GM23338 (cell line): ENCODE data around the gene C14orf93. TPM values are rescaled to one million over a fixed set of nuclear protein-coding genes. Genes with fewer than 3 reads are reported as not detected.

Source experiments
- ATAC-seq: fragments of 200-7000 bp; cut with Tn5 transposase; 3 replicates; pipeline ENCODE4 v1.9.1; 2020
- DNase-seq: peaks from one replicate; pipeline ENCODE4 v3.0.0-alpha.2; 2015; ENCODE audit warnings: low spot score
- H2AFZ ChIP-seq: fragments of 200-600 bp; sonication (generic); 2 replicates; pipeline ENCODE4 v1.8.0; 2016; ENCODE audit warnings: antibody characterized with exemption, mild to moderate bottlenecking, moderate library complexity
- H3F3A ChIP-seq: fragments of 200-600 bp; sonication (generic); replicated peaks from 2 replicates; pipeline ENCODE4 v1.8.0; 2017; ENCODE audit warnings: antibody characterized with exemption, mixed run types, low read depth
- H3K27ac ChIP-seq: fragments of 200-600 bp; sonication (generic); 2 replicates; pipeline ENCODE4 v1.6.1; 2016; ENCODE audit warnings: low read depth
- H3K27me3 ChIP-seq: fragments of 200-600 bp; sonication (generic); 2 replicates; pipeline ENCODE4 v1.8.0; 2016; ENCODE audit warnings: mild to moderate bottlenecking, mixed run types, moderate library complexity; ENCODE audit not compliant: insufficient read depth
- H3K36me3 ChIP-seq: fragments of 200-600 bp; sonication (generic); 2 replicates; pipeline ENCODE4 v1.8.0; 2016; ENCODE audit warnings: mild to moderate bottlenecking; ENCODE audit not compliant: insufficient read depth
- H3K4me1 ChIP-seq: fragments of 200-600 bp; sonication (generic); 2 replicates; pipeline ENCODE4 v1.8.0; 2016; ENCODE audit warnings: mild to moderate bottlenecking, moderate library complexity; ENCODE audit not compliant: insufficient read depth
- H3K4me2 ChIP-seq: fragments of 200-600 bp; sonication (generic); 2 replicates; pipeline ENCODE4 v1.7.1; 2017; ENCODE audit warnings: mixed run types
- H3K4me3 ChIP-seq: fragments of 200-600 bp; sonication (generic); 2 replicates; pipeline ENCODE4 v1.6.1; 2016; ENCODE audit warnings: mixed run types
- H3K79me2 ChIP-seq: fragments of 200-600 bp; sonication (generic); replicated peaks from 2 replicates; pipeline ENCODE4 v1.8.0; 2017; ENCODE audit warnings: mild to moderate bottlenecking; ENCODE audit not compliant: insufficient read depth
- H3K9me2 ChIP-seq: fragments of 200-600 bp; sonication (generic); 2 replicates; pipeline ENCODE4 v1.8.0; 2017; ENCODE audit not compliant: insufficient read depth
- H4K20me1 ChIP-seq: fragments of 200-600 bp; sonication (generic); replicated peaks from 2 replicates; pipeline ENCODE4 v1.8.0; 2017; ENCODE audit warnings: mild to moderate bottlenecking; ENCODE audit not compliant: insufficient read depth
- H3K27ac Mint-ChIP-seq: 2 replicates; pipeline ENCODE4 v1.8.0; 2020; ENCODE audit warnings: inconsistent platforms, mild to moderate bottlenecking, moderate library complexity, mixed read lengths
- H3K27me3 Mint-ChIP-seq: 3 replicates; pipeline ENCODE4 v1.8.0; 2022; ENCODE audit warnings: low read depth, mild to moderate bottlenecking, moderate library complexity, mixed read lengths, inconsistent platforms; ENCODE audit not compliant: insufficient read depth, poor library complexity
- H3K36me3 Mint-ChIP-seq: 3 replicates; pipeline ENCODE4 v1.8.0; 2021; ENCODE audit warnings: low read depth, mild to moderate bottlenecking, inconsistent platforms, moderate library complexity, mixed read lengths
- H3K4me1 Mint-ChIP-seq: 3 replicates; pipeline ENCODE4 v1.8.0; 2020; ENCODE audit warnings: mild to moderate bottlenecking, inconsistent platforms, mixed read lengths
- H3K4me3 Mint-ChIP-seq: 3 replicates; pipeline ENCODE4 v1.8.0; 2021; ENCODE audit warnings: moderate library complexity, mild to moderate bottlenecking, inconsistent platforms, mixed read lengths
- H3K9me3 Mint-ChIP-seq: 3 replicates; pipeline ENCODE4 v1.8.0; 2020; ENCODE audit warnings: moderate library complexity, mild to moderate bottlenecking, inconsistent platforms, mixed read lengths
- EZH2 ChIP-seq: fragments of 200-600 bp; sonication (generic); IDR thresholded peaks from one replicate; pipeline ENCODE4 v1.8.0; 2017; ENCODE audit warnings: antibody characterized with exemption, mild to moderate bottlenecking, low read depth; ENCODE audit not compliant: unreplicated experiment
- EZH2phosphoT487 ChIP-seq: fragments of 200-600 bp; sonication (generic); IDR thresholded peaks from one replicate; pipeline ENCODE4 v1.8.1; 2018; ENCODE audit warnings: antibody characterized with exemption; ENCODE audit not compliant: unreplicated experiment
- JUNB ChIP-seq: IDR thresholded peaks from one replicate; pipeline ENCODE4 v1.6.1; 2016; ENCODE audit warnings: antibody characterized with exemption; ENCODE audit not compliant: unreplicated experiment
- POLR2AphosphoS5 ChIP-seq: IDR thresholded peaks from 2 replicates; pipeline ENCODE4 v1.6.1; 2016; ENCODE audit warnings: antibody characterized with exemption, low read depth
- ZNF331 ChIP-seq: fragments of 250-450 bp; sonication (Bioruptor Pico); IDR thresholded peaks from 2 replicates; pipeline ENCODE4 v1.5.0; 2020; ENCODE audit warnings: low read depth, mild to moderate bottlenecking, moderate library complexity
- polyA plus RNA-seq: library from polyadenylated mRNA; unstranded; fragments of >200 nt; fragmentation: Nextera tagmentation; extraction: Ambion mirVana; gene quantifications from 2 replicates; pipeline ENCODE4 v1.2.1, GENCODE V29; 2016
- total RNA-seq: library from RNA; depleted of rRNA; stranded (reverse); fragments of >200 nt; shearing (Covaris generic); gene quantifications from 2 replicates; pipeline ENCODE4 v1.2.3, GENCODE V29; 2014
- TF ChIP-seq, protein P1 (sequence below), 2 experiments: fragments of 200-600 bp in 1 of 2; sonication (generic) in 1 of 2; conservative IDR thresholded peaks; 2 replicates each; pipeline versions ENCODE4 v1.5.1 to v1.6.1; 2016 to 2017; ENCODE audit warnings: antibody characterized with exemption in 2 of 2, low read depth in 2 of 2, mild to moderate bottlenecking in 2 of 2, moderate library complexity in 1 of 2
- TF ChIP-seq, protein P2 (sequence below): IDR thresholded peaks from 2 replicates; pipeline ENCODE4 v1.6.1; 2016; ENCODE audit warnings: antibody characterized with exemption

C14orf93 gene
- total and polyA plus RNA-seq, 2 experiments from 2014 or later = 3.5 to 11.7 TPM

DNA sequence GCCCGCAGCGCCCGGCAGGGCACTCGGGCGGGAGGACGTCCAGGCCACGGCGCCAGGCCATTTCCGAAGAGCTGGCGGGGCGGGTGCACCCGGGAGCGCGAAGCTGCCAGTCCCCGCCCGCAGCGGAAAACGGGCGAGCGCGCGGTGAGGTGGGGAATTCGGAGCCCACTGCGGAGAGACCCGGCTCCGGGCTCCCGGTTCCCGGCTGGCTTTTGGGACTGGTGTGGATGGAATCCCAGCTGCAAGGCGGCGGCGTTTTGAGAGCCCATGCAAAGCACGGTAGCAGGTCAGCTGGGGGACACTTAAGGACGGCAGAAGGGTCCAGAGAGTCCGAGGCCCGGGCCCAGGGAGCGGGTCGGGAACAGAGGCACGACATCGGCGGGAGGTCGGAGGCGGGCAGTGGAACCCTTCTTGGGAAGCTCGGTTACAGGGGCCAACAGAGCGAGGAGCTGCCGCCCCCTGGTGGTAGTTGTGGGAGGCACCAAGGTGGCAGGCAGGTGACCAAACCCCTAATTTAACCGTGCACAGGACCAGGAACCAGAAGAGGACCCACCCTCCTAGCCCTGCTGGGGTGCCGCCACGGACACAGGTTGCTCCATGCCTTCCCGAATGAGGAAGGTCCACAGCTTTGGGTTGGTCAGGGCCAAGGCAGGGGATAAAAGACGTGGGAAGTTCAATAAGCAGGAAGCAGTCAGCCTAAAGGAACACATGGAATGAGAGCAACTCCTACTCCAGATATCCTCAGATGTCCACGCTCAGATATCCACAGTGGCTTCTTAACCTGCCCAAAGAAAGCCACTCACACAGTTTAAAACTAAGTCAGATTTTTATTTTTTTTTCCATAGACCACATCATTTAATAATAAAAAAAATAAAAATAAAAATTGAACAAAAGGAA lies 48.1 kb upstream of the C14orf93 start (continued):
- TF ChIP-seq, protein P1, sequence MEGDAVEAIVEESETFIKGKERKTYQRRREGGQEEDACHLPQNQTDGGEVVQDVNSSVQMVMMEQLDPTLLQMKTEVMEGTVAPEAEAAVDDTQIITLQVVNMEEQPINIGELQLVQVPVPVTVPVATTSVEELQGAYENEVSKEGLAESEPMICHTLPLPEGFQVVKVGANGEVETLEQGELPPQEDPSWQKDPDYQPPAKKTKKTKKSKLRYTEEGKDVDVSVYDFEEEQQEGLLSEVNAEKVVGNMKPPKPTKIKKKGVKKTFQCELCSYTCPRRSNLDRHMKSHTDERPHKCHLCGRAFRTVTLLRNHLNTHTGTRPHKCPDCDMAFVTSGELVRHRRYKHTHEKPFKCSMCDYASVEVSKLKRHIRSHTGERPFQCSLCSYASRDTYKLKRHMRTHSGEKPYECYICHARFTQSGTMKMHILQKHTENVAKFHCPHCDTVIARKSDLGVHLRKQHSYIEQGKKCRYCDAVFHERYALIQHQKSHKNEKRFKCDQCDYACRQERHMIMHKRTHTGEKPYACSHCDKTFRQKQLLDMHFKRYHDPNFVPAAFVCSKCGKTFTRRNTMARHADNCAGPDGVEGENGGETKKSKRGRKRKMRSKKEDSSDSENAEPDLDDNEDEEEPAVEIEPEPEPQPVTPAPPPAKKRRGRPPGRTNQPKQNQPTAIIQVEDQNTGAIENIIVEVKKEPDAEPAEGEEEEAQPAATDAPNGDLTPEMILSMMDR (conservative IDR thresholded peaks at IDR 0.05; ENCODE audit: low read depth in 2 of 2) = peak; percentile 83 to 90
- no peak for TF ChIP-seq EZH2phosphoT487

DNA sequence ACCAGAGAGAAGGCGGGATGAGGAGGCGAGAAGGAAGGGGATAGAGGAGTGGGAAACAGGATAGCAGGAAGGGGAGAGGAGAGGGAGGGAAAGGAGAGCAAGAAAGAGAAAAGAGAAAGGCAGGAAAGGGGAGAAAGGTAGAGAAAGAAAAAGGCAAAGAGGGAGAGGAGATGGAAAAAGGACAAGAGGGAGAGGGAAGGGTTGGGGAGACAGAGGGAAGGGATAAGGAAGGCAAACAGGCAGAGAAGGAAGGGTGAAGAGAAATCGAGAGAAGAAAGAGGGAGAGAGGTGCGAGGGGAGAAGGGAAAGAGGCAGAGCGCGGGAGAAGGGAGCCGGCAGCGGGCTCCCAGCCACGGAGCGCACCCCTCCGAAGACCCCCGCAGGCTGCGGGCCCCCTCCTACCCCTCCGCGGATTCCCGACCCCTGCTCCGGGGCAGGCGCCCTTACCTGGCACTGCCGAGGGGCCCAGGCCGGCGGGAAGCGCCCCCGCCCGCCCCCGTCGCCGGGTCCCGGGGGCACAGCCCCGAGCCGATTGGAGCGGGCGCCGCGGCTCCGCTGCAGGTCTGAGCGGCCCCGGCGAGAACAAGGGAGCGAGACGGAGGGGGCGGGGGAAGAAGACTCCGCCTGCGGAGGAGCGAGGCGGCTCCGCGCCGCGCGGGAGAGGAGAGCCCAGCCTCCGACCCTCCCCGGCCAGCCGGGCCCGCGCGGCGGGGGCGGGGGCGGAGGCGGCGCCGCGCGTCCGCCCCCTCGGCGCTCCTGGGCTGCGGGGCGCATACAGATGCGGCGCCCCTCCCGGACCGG lies 47.2 kb upstream of the C14orf93 start, which contains the start of gene CDH24:
CDH24 (minus strand) TSS at position 565 of the 801 bp plus-strand sequence. CDS start 1,787 bp downstream, outside the sequence.
- Mint-ChIP-seq H3K27me3 (peaks cover 18% of the 10 kb centered on the region), H3K4me1 (peaks cover 19% of the 10 kb centered on the region), H3K9me3 (no peaks in the 10 kb centered on the region), H3K36me3 (peaks cover 50% of the 10 kb centered on the region), H3K27ac (peak within 1 kb of the TSS; percentile 90), H3K4me3 (peak within 1 kb of the TSS; percentile 85)
- DNase-seq (peak; percentile 86), ATAC-seq (peak; percentile 38)
- Histone ChIP-seq H4K20me1 (peaks cover 9% of the 10 kb centered on the region; the same call in 1 of the 2 replicates), H3K4me3 (peak within 1 kb of the TSS; percentile 86), H3K27ac (peak within 1 kb of the TSS; percentile 85), H3K9me2 (no peaks in the 10 kb centered on the region), H3K4me2 (peak within 1 kb of the TSS; percentile 98), H3K79me2 (no peaks in the 10 kb centered on the region), H3K36me3 (peaks cover 13% of the 10 kb centered on the region), H2AFZ (peak within 1 kb of the TSS; percentile 90), H3K27me3 (peaks cover 4% of the 10 kb centered on the region; the same call in 1 of the 2 replicates), H3K4me1 (peaks cover 14% of the 10 kb centered on the region; the same call in 1 of the 2 replicates), H3F3A (peaks cover 23% of the 10 kb centered on the region)
- TF ChIP-seq EZH2phosphoT487 (no peak), EZH2 (no peak), POLR2AphosphoS5 (no peak; the same call in 1 of the 2 replicates), ZNF331 (CRISPR knock-in tag) (no peak), JUNB (no peak)
- TF ChIP-seq, protein P2, sequence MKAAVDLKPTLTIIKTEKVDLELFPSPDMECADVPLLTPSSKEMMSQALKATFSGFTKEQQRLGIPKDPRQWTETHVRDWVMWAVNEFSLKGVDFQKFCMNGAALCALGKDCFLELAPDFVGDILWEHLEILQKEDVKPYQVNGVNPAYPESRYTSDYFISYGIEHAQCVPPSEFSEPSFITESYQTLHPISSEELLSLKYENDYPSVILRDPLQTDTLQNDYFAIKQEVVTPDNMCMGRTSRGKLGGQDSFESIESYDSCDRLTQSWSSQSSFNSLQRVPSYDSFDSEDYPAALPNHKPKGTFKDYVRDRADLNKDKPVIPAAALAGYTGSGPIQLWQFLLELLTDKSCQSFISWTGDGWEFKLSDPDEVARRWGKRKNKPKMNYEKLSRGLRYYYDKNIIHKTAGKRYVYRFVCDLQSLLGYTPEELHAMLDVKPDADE = no peak
